WERI-Rb-1 (cell line): ENCODE measurements around the gene HNRNPA1L2.
"Not testable (repeated sequence)": the region's sequence is repeated elsewhere in the genome, so short reads cannot be mapped to it uniquely, and the experiment has no call there.

ENCODE experiments used
- DNase-seq: peaks from one replicate; pipeline ENCODE4 v3.0.0-alpha.2; 2020
- H3K27ac ChIP-seq: fragments of 250-450 bp; sonication (Bioruptor Pico); 2 replicates; pipeline ENCODE4 v1.5.1; 2020; ENCODE audit warnings: mild to moderate bottlenecking, moderate library complexity
- H3K27me3 ChIP-seq: fragments of 250-450 bp; sonication (Bioruptor Pico); 2 replicates; pipeline ENCODE4 v1.5.1; 2021; ENCODE audit warnings: mild to moderate bottlenecking, low read depth, moderate library complexity; ENCODE audit not compliant: insufficient read depth, severe bottlenecking
- H3K36me3 ChIP-seq: fragments of 250-450 bp; sonication (Bioruptor Pico); 2 replicates; pipeline ENCODE4 v1.5.1; 2020; ENCODE audit warnings: mild to moderate bottlenecking, moderate library complexity
- H3K4me3 ChIP-seq: 2 replicates; pipeline ENCODE4 v1.5.1; 2011; ENCODE audit warnings: low read depth, mild to moderate bottlenecking, control low read depth, low read length
- H3K9me3 ChIP-seq: fragments of 250-450 bp; sonication (Bioruptor Pico); 2 replicates; pipeline ENCODE4 v1.5.1; 2021; ENCODE audit warnings: mild to moderate bottlenecking, moderate library complexity; ENCODE audit not compliant: severe bottlenecking
- CTCF ChIP-seq: IDR thresholded peaks from 2 replicates; pipeline ENCODE4 v1.5.1; 2011; ENCODE audit warnings: low read depth, mild to moderate bottlenecking, control low read depth, inconsistent platforms, low read length

Gene HNRNPA1L2

GRCh38 chr13:52665325-52665724 lies 23.1 kb downstream of the HNRNPA1L2 start:
- Histone ChIP-seq H3K4me3 (no peak overlapping the region), H3K36me3 (no peaks in the 10 kb centered on the region; the same call in 1 of the 2 replicates), H3K27me3 (no peaks in the 10 kb centered on the region), H3K27ac (no peak overlapping the region), H3K9me3 (no peaks in the 10 kb centered on the region)
- TF ChIP-seq CTCF = no peak
- no peak for DNase-seq

GRCh38 chr13:52669677-52670076 lies 27.4 kb downstream of the HNRNPA1L2 start:
- no peak overlapping the region for H3K27ac ChIP-seq
- no peak for TF ChIP-seq CTCF
- no peak for DNase-seq
- no peaks in the 10 kb centered on the region for H3K9me3 ChIP-seq
- H3K36me3 ChIP-seq = no peaks in the 10 kb centered on the region; the same call in 1 of the 2 replicates
- no peaks in the 10 kb centered on the region for H3K27me3 ChIP-seq
- H3K4me3 ChIP-seq = no peak overlapping the region

- Histone ChIP-seq H3K36me3 (no peaks in the 10 kb centered on the region; the same call in 1 of the 2 replicates), H3K9me3 (no peaks in the 10 kb centered on the region), H3K27me3 (no peaks in the 10 kb centered on the region), H3K4me3 (no peak overlapping the region), H3K27ac (no peak overlapping the region)
- no peak for TF ChIP-seq CTCF
- no peak for DNase-seq
Measured at GRCh38 chr13:52670726-52671125, 28.5 kb downstream of the HNRNPA1L2 start.

GRCh38 chr13:52673465-52673864 lies 31.2 kb downstream of the HNRNPA1L2 start:
- Histone ChIP-seq H3K9me3 (no peaks in the 10 kb centered on the region), H3K4me3 (no peak overlapping the region), H3K27me3 (no peaks in the 10 kb centered on the region), H3K36me3 (no peaks in the 10 kb centered on the region; the same call in 1 of the 2 replicates), H3K27ac (no peak overlapping the region)
- no peak for DNase-seq
- TF ChIP-seq CTCF = no peak

GRCh38 chr13:52677823-52678222 lies 35.6 kb downstream of the HNRNPA1L2 start:
- Histone ChIP-seq H3K4me3 (no peak overlapping the region), H3K36me3 (no peaks in the 10 kb centered on the region; the same call in 1 of the 2 replicates), H3K27me3 (no peaks in the 10 kb centered on the region), H3K9me3 (no peaks in the 10 kb centered on the region), H3K27ac (no peak overlapping the region)
- no peak for TF ChIP-seq CTCF
- no peak for DNase-seq

GRCh38 chr13:52685806-52686205 lies 43.6 kb downstream of the HNRNPA1L2 start:
- H3K27ac ChIP-seq, DNase-seq, H3K27me3 ChIP-seq, H3K36me3 ChIP-seq, H3K4me3 ChIP-seq, H3K9me3 ChIP-seq: not testable (repeated sequence)
